ENCODE data around the gene SGCE.

The SGCE gene

DNA sequence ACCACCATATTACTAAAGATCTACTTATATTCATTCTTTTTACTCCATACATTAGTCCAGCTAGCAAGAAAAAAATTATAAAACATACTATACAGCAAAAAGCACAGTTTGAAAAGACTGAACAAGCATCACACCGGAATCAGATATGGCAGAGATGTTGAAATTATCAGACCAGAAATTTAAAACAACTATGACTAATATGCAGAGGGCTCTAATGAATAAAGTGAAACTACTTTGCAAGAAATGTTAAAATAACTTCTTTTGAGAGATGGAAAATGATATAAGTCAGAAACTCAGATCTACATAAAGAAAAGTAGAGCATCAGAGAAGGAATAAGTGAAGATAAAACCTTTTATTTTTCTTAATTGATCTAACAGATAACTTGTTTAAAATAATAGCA is 50.9 kb downstream of the SGCE start:
- TF ChIP-seq ZFX (IDR thresholded peaks at IDR 0.05; ENCODE audit: borderline replicate concordance), result no peak
- TF ChIP-seq, protein P1, sequence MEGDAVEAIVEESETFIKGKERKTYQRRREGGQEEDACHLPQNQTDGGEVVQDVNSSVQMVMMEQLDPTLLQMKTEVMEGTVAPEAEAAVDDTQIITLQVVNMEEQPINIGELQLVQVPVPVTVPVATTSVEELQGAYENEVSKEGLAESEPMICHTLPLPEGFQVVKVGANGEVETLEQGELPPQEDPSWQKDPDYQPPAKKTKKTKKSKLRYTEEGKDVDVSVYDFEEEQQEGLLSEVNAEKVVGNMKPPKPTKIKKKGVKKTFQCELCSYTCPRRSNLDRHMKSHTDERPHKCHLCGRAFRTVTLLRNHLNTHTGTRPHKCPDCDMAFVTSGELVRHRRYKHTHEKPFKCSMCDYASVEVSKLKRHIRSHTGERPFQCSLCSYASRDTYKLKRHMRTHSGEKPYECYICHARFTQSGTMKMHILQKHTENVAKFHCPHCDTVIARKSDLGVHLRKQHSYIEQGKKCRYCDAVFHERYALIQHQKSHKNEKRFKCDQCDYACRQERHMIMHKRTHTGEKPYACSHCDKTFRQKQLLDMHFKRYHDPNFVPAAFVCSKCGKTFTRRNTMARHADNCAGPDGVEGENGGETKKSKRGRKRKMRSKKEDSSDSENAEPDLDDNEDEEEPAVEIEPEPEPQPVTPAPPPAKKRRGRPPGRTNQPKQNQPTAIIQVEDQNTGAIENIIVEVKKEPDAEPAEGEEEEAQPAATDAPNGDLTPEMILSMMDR (IDR thresholded peaks at IDR 0.05), result no peak
- no peak overlapping the region for H3K27ac ChIP-seq

DNA sequence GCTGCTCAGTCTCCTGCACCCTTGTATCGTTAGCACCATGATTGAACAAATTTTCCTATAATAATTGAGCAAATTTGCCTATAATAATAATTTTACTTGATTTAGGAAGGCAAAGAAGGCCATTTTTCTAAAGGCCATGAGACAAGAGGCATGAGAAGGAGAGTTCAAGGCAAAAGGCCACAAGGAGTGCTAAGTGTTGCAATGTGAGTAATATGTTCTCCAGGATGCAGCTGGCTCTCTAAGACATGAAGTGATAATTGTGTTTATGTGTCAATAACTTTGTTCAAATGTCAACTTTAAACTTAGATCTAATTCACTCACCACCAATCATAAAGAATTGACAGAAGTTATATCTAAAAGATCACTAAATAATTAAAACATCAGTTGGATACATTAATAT is 53.8 kb downstream of the SGCE start:
- no peak for TF ChIP-seq ZFX (IDR thresholded peaks at IDR 0.05; ENCODE audit: borderline replicate concordance)
- TF ChIP-seq, protein P1 (IDR thresholded peaks at IDR 0.05), result no peak
- no peak overlapping the region for H3K27ac ChIP-seq

DNA sequence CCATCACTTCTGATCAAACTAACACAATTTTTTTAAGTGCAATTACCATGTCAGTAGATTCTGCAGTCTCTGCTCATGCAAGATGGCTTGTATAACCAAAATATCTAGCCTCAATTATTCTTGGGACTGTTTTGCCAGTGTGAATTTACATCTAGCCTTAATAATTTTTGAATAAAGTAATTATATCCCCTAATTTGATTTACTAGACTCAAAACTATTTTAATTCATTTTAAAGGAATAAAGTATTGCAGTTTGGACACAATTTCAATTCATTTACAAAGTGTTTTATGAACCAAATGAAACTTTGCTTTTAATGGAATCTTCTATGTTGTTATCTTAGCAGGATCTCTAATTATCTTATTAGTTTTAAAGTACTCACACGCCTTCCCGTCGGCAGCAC is 55.7 kb downstream of the SGCE start:
- no peak overlapping the region for H3K27ac ChIP-seq
- TF ChIP-seq, protein P1 (IDR thresholded peaks at IDR 0.05), result no peak
- no peak for TF ChIP-seq ZFX (IDR thresholded peaks at IDR 0.05; ENCODE audit: borderline replicate concordance)

DNA sequence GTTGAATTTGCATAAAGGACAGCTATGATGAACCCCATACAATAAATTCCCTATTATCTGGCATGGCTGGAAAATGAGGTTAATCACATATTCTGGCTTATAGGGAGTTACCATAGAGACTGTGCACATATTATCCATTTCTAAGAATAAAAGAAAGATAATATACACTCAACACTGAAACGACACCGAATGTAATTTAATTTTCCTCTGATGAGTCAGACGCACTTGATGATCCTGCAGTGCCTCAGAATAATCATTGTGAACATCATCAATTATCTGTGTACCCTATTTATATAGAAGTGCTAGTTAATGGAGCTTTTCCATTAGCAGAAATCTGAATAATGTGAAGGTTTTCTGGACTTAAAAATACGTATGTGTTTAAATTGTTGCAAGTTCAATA is 60.2 kb downstream of the SGCE start:
- TF ChIP-seq, protein P1 (IDR thresholded peaks at IDR 0.05), result no peak
- TF ChIP-seq ZFX (IDR thresholded peaks at IDR 0.05; ENCODE audit: borderline replicate concordance), result no peak

DNA sequence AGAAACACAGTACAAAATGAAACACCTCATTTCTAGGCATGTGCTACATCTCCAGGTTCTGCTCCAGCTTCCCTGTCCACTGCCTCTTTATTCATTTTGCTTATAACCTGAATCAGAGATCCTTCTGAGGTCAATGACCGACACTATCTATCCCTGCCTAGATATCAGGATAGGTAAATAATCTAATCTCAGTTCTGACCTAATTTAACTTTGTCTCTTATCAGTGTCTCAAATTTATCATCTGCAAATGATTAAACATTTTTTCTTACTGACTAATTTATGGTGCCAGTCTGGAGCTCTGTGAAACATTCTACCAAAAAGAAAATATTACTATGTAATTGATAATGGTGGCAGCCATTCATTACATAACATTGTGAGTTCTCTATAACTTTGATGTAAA is 61.1 kb downstream of the SGCE start:
- no peak for TF ChIP-seq ZFX (IDR thresholded peaks at IDR 0.05; ENCODE audit: borderline replicate concordance)
- TF ChIP-seq, protein P1 (IDR thresholded peaks at IDR 0.05), result no peak
- no peak overlapping the region for H3K27ac ChIP-seq

More for the DNA sequence above, 60.2 kb downstream of the SGCE start:
- H3K27ac ChIP-seq, result no peak overlapping the region

DNA sequence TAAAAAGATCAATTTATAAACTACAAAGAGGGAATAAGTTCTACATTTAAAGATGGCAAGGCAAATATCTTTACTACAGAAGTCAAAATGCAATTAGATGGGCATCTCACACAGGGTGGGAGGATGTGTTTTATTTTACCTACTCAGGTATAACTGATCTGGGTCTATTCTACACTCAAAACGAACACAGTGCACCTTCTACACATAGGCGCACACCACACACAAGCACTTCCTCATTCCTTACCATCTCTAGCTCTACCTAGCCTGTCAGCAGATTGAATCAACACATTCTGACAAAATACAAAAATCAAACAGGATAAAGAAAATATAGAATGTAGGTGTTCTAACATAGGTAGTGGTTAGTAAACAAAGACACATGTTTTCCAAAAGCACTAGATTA is 64.8 kb downstream of the SGCE start:
- TF ChIP-seq ZFX (IDR thresholded peaks at IDR 0.05; ENCODE audit: borderline replicate concordance), result no peak
- TF ChIP-seq, protein P1 (IDR thresholded peaks at IDR 0.05), result no peak
- no peak overlapping the region for H3K27ac ChIP-seq

DNA sequence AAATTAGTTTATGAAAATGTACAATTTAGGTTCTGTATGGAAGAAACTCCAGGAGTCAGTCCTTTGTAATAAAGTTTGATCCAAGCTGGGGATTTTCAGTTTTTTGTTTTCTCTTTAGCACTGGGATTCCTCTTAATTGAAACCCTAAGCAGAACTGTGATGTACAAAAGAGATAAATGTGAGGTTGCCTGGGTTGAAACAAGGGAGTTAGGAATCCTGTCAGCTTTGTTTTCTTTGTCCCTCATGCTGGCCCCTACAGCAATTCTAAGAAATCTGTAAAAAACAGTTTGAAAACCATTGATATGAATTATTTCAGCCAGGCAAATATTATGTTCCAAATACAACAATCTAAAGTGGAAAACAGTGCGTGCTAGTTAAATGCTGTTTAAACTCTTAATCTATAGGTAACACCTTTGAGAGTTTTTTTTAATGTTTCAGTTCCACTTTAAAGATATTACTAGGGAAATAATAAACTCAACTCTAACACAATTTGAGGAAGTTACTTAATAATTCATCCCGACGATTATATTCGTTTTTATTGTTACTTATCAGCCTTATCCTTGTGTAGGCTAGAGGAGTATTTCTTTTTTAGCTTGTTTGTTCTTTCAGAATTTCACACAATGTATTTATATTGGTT is 65.3 kb downstream of the SGCE start:
- H3K27ac ChIP-seq, result no peak overlapping the region
- no peak for TF ChIP-seq ZFX (IDR thresholded peaks at IDR 0.05; ENCODE audit: borderline replicate concordance)
- TF ChIP-seq, protein P1 (IDR thresholded peaks at IDR 0.05), result no peak

All from 22Rv1 (cell line).